ENCODE measurements around the gene HS6ST3.

DNA sequence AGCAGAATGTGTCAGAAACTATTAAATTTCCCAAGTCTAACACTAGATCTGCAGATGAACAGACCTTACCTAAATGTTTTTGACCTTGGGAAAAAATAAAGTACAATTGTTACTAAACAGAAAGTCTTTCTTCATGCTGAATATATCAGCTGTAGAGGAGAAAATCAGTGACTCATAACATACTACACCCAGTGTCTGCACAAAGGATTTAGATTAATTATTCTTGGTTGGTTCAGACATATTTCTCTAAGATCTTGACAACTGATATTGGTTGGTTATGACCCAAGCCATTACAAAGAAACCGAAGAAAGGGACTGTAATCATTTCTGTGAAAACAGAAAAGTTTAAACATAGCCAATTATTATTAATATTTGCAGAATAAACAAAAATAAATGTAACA is 225.1 kb downstream of the HS6ST3 start:
- TF ChIP-seq POLR2A (IDR thresholded peaks at IDR 0.05; ENCODE audit: low read depth, low read length) = no peak
- no peak for TF ChIP-seq POLR2AphosphoS5 (IDR thresholded peaks at IDR 0.05; ENCODE audit: low read depth, low read length)
- no peak for TF ChIP-seq TAF1 (IDR thresholded peaks at IDR 0.05; ENCODE audit: borderline replicate concordance, low read depth, low read length)

All from GM12892 (cell line).